Measurements from ENCODE around the gene TMEM11.

GRCh38 chr17:21223086-21223485, 9.1 kb upstream of the TMEM11 start:
- no peak for TF ChIP-seq CTCF (IDR thresholded peaks at IDR 0.05 in 8 of 11, conservative IDR thresholded peaks at IDR 0.05 in 3 of 11)
- no peak for TF ChIP-seq POLR2A (IDR thresholded peaks at IDR 0.05)
- no peak for TF ChIP-seq POLR2AphosphoS5 (IDR thresholded peaks at IDR 0.05)
